SW 1271 (cell line): ENCODE results near the gene TYMP.

Experiments
- DNase-seq, 2 experiments: peaks; one replicate each; lab custom pipeline; 2025; lab: John Stamatoyannopoulos, UW

TYMP gene

GRCh38 chr22:50483556-50483955 is 46.3 kb downstream of the TYMP start:
- DNase-seq: no peak

- DNase-seq: no peak
Observed at GRCh38 chr22:50483106-50483505, 46.7 kb downstream of the TYMP start.

GRCh38 chr22:50482107-50483074 is 47.4 kb downstream of the TYMP start:
- DNase-seq: no peak

- no peak for DNase-seq
Observed at GRCh38 chr22:50481440-50482106, 48.2 kb downstream of the TYMP start, which contains the start of gene ADM2. TSS of gene ADM2 (plus strand) at chr22:50481543. CDS start at chr22:50481848, 305 bp downstream.

GRCh38 chr22:50481045-50481439 is 48.8 kb downstream of the TYMP start:
- no peak for DNase-seq

- DNase-seq: no peak
Observed at GRCh38 chr22:50479721-50480120, 50.1 kb downstream of the TYMP start.

- no peak for DNase-seq
Observed at GRCh38 chr22:50477923-50478322, 51.9 kb downstream of the TYMP start.

- no peak for DNase-seq
Observed at GRCh38 chr22:50476868-50477267, 52.9 kb downstream of the TYMP start.
